ENCODE data around the gene ATPAF2.

The ATPAF2 gene

DNA sequence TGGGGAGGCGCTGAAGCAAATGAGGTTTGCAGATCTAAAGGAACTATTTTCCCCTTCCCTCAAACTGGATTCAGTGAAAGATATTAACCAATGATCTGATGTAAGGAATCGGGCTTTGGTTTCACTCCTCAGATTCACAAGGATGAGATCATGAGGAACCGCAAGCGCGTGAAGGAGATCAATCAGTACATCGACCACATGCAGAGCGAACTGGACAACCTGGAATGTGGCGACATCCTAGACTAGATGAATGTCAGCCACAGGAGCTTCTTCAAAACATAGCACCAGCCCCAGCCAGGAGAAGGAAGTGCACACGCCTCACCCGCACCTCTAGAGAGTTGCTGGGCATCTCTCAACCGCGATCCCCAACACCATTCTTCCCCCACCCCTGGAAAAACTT is 22.5 kb downstream of the ATPAF2 start:
- H3K9me3 ChIP-seq (ENCODE audit: control insufficient read depth in 5 of 5, low read length in 5 of 5) = no peaks in the 10 kb centered on the region
- peaks cover 0 to 27% (median 12%) of the 10 kb centered on the region in 5 donors for H3K4me1 ChIP-seq (ENCODE audit: control insufficient read depth in 5 of 5, insufficient read depth in 5 of 5, low read length in 5 of 5)
- no peak overlapping the region for H3K4me3 ChIP-seq (ENCODE audit: low read depth in 1 of 5, low read length in 5 of 5)
- H3K9ac ChIP-seq (ENCODE audit: low read length in 5 of 5) = no peak overlapping the region
- H3K27ac ChIP-seq (ENCODE audit: low read depth, low read length) = no peak overlapping the region
- peaks cover 3 to 34% (median 20%) of the 10 kb centered on the region in 5 donors for H3K36me3 ChIP-seq (ENCODE audit: control insufficient read depth in 5 of 5, insufficient read depth in 5 of 5, low read length in 5 of 5)
- no peaks in the 10 kb centered on the region for H3K27me3 ChIP-seq (ENCODE audit: control insufficient read depth in 5 of 5, insufficient read depth in 4 of 5, low read length in 5 of 5)

GRCh38 chr17:18015593-18015992 is 23.4 kb downstream of the ATPAF2 start:
- H3K27ac ChIP-seq (ENCODE audit: low read depth, low read length) = no peak overlapping the region
- H3K36me3 ChIP-seq (ENCODE audit: control insufficient read depth in 5 of 5, insufficient read depth in 5 of 5, low read length in 5 of 5) = peaks cover 3 to 31% (median 17%) of the 10 kb centered on the region in 5 donors
- H3K9me3 ChIP-seq (ENCODE audit: control insufficient read depth in 5 of 5, low read length in 5 of 5) = no peaks in the 10 kb centered on the region
- H3K27me3 ChIP-seq (ENCODE audit: control insufficient read depth in 5 of 5, insufficient read depth in 4 of 5, low read length in 5 of 5) = no peaks in the 10 kb centered on the region
- H3K4me3 ChIP-seq (ENCODE audit: low read depth in 1 of 5, low read length in 5 of 5) = no peak overlapping the region
- peaks cover 0 to 27% (median 12%) of the 10 kb centered on the region in 5 donors for H3K4me1 ChIP-seq (ENCODE audit: control insufficient read depth in 5 of 5, insufficient read depth in 5 of 5, low read length in 5 of 5)
- H3K9ac ChIP-seq (ENCODE audit: low read length in 5 of 5) = no peak overlapping the region

DNA sequence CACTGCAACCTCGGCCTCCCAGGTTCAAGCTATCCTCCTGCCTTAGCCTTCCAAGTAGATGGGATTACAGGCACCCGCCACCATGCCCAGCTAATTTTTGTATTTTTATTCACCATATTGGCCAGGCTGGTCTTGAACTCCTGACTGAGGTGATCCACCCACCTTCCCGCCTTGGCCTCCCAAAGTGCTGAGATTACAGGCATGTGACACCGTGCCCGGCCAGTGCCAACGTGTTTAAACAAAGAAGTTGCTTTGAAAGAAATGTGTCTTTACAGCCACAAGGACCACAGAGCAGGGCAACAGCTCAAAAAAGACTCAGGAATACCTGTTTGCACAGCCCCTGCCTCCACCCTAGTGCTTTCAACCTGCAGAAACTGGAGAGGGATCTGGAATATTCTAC is 25.0 kb downstream of the ATPAF2 start:
- H3K4me1 ChIP-seq (ENCODE audit: control insufficient read depth in 5 of 5, insufficient read depth in 5 of 5, low read length in 5 of 5) = peaks cover 0 to 24% (median 12%) of the 10 kb centered on the region in 5 donors
- H3K27me3 ChIP-seq (ENCODE audit: control insufficient read depth in 5 of 5, insufficient read depth in 4 of 5, low read length in 5 of 5) = no peaks in the 10 kb centered on the region
- peaks cover 3 to 39% (median 16%) of the 10 kb centered on the region in 5 donors for H3K36me3 ChIP-seq (ENCODE audit: control insufficient read depth in 5 of 5, insufficient read depth in 5 of 5, low read length in 5 of 5)
- no peaks in the 10 kb centered on the region for H3K9me3 ChIP-seq (ENCODE audit: control insufficient read depth in 5 of 5, low read length in 5 of 5)
- no peak overlapping the region for H3K27ac ChIP-seq (ENCODE audit: low read depth, low read length)
- H3K9ac ChIP-seq (ENCODE audit: low read length in 5 of 5) = no peak overlapping the region
- no peak overlapping the region for H3K4me3 ChIP-seq (ENCODE audit: low read depth in 1 of 5, low read length in 5 of 5)

- Histone ChIP-seq H3K4me1 (ENCODE audit: control insufficient read depth in 5 of 5, insufficient read depth in 5 of 5, low read length in 5 of 5) (peaks cover 0 to 7% (median 0%) of the 10 kb centered on the region in 5 donors), H3K36me3 (ENCODE audit: control insufficient read depth in 5 of 5, insufficient read depth in 5 of 5, low read length in 5 of 5) (peaks cover 3 to 51% (median 25%) of the 10 kb centered on the region in 5 donors), H3K27me3 (ENCODE audit: control insufficient read depth in 5 of 5, insufficient read depth in 4 of 5, low read length in 5 of 5) (no peaks in the 10 kb centered on the region), H3K4me3 (ENCODE audit: low read depth in 1 of 5, low read length in 5 of 5) (no peak overlapping the region), H3K9me3 (ENCODE audit: control insufficient read depth in 5 of 5, low read length in 5 of 5) (no peaks in the 10 kb centered on the region), H3K27ac (ENCODE audit: low read depth, low read length) (no peak overlapping the region), H3K9ac (ENCODE audit: low read length in 5 of 5) (no peak overlapping the region)
Observed at GRCh38 chr17:18011286-18011685, 27.7 kb downstream of the ATPAF2 start.

DNA sequence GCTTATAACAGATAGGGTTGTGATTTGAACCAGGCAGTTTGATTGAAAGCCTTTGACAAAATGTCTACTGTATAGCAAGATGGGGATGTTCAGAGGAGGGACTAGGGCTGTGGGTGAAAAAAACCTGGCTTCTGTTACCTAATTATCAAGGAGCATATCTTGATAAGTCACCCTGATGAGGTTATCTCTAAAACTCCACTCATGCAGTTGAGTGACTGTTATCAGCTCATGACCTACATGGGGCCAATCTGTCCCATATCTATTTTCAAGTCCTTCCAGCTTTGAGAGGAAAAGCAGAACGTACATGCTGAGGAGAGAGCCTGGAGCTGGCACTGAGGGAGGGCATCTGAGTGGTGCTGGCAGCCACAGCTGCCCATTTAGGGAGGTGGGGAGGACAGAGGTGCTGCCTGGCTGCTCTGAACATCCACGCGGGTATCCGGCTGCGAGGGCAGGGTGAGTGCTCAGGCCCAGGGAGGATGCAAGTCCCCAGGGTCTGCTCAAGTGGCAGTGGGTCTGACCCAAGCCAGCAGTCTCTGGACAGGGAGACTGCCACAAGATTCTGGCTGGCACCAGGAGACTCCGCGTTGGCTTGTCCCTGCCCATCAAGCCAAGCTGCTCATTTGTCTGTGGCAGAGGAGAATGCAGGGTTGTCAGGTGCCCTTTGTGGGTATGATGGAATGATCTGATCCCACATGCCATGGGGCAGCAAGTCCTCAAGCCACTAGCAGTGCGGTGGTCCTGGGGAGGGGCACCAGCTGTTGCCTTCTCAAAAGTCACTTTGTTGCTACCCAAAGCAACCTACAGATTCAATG is 29.2 kb downstream of the ATPAF2 start:
- Histone ChIP-seq H3K9me3 (ENCODE audit: control insufficient read depth in 5 of 5, low read length in 5 of 5) (no peaks in the 10 kb centered on the region), H3K9ac (ENCODE audit: low read length in 5 of 5) (no peak overlapping the region), H3K27me3 (ENCODE audit: control insufficient read depth in 5 of 5, insufficient read depth in 4 of 5, low read length in 5 of 5) (no peaks in the 10 kb centered on the region), H3K4me1 (ENCODE audit: control insufficient read depth in 5 of 5, insufficient read depth in 5 of 5, low read length in 5 of 5) (peaks cover 0 to 7% (median 0%) of the 10 kb centered on the region in 5 donors), H3K36me3 (ENCODE audit: control insufficient read depth in 5 of 5, insufficient read depth in 5 of 5, low read length in 5 of 5) (peaks cover 3 to 40% (median 18%) of the 10 kb centered on the region in 5 donors), H3K4me3 (ENCODE audit: low read depth in 1 of 5, low read length in 5 of 5) (no peak overlapping the region), H3K27ac (ENCODE audit: low read depth, low read length) (no peak overlapping the region)

DNA sequence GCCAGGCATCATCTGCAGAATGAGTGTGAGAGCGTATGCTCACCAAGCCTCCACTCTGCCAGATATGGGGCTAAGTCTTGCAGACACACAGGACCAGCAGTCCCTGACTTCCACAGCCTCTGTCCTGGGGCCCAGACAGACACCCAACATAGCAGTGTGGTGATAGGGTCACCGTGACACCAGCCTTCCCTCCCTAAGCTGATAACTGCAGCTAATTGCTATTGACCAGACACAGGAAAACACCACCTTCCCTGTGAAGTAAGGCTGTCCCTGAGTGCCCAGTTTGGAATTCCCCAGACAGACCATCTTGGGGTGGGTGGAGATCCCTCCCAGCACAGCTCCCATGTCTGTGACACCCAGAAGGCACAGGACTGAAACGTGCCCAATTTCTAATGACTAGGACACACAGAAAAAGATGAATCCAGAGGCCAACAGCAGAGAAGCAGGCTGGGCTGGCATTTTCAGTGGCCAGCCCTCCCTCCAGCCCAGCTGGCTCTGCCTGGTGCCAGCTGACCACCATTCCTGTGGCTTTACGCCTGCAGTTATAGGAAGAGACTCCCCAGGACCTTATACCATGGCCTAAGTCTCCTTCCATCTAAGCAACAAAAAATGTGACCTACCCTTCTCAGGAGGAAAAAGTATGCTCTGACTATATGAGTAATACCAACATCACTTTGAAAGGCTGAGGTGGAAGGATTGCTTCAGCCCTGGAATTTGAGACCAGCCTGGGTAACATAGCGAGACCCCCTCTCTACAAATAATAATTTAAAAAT is 30.3 kb downstream of the ATPAF2 start:
- no peak overlapping the region for H3K4me3 ChIP-seq (ENCODE audit: low read depth in 1 of 5, low read length in 5 of 5)
- H3K9ac ChIP-seq (ENCODE audit: low read length in 5 of 5) = no peak overlapping the region
- H3K27ac ChIP-seq (ENCODE audit: low read depth, low read length) = no peak overlapping the region
- no peaks in the 10 kb centered on the region for H3K4me1 ChIP-seq (ENCODE audit: control insufficient read depth in 5 of 5, insufficient read depth in 5 of 5, low read length in 5 of 5)
- H3K9me3 ChIP-seq (ENCODE audit: control insufficient read depth in 5 of 5, low read length in 5 of 5) = no peaks in the 10 kb centered on the region
- H3K36me3 ChIP-seq (ENCODE audit: control insufficient read depth in 5 of 5, insufficient read depth in 5 of 5, low read length in 5 of 5) = peaks cover 3 to 40% (median 18%) of the 10 kb centered on the region in 5 donors
- no peaks in the 10 kb centered on the region for H3K27me3 ChIP-seq (ENCODE audit: control insufficient read depth in 5 of 5, insufficient read depth in 4 of 5, low read length in 5 of 5)

DNA sequence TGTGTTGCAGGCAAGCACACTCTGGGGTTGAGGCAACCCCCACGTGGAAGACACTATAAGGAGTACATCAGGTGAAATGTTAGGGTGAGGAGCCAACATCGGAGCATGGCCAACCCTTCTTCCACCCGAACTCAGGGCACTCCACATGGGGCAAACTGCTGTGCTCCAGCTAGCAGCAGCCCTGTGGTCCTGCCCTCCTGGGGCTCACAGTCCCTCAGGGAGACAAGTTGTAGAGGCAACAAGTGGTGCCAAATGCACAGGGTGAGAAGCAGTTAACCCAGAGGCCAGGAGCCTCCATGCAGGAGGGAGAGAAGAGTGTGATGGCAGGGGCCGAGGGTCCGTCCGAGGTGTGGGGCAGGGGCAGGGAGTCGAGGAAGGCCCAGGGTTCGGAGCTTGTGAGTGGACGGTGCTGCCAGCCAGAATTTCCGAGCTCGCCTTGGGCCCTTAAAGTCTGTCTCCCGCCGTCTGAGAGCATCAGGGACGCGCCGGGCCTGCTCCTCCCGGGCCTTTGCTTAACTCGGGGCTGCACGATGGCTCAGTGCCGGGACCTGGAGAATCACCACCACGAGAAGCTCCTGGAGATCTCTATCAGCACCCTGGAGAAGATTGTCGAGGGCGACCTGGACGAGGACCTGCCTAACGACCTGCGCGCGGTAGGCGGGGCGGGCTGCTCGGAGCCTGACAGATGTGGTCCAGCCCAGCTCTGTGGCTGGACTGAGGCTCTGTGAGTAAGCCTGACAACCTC is 32.3 kb downstream of the ATPAF2 start:
- no peaks in the 10 kb centered on the region for H3K4me1 ChIP-seq (ENCODE audit: control insufficient read depth in 5 of 5, insufficient read depth in 5 of 5, low read length in 5 of 5)
- peaks cover 0 to 40% (median 18%) of the 10 kb centered on the region in 5 donors for H3K36me3 ChIP-seq (ENCODE audit: control insufficient read depth in 5 of 5, insufficient read depth in 5 of 5, low read length in 5 of 5)
- H3K27me3 ChIP-seq (ENCODE audit: control insufficient read depth in 5 of 5, insufficient read depth in 4 of 5, low read length in 5 of 5) = no peaks in the 10 kb centered on the region
- H3K9me3 ChIP-seq (ENCODE audit: control insufficient read depth in 5 of 5, low read length in 5 of 5) = no peaks in the 10 kb centered on the region
- no peak overlapping the region for H3K27ac ChIP-seq (ENCODE audit: low read depth, low read length)
- H3K9ac ChIP-seq (ENCODE audit: low read length in 5 of 5) = no peak overlapping the region
- H3K4me3 ChIP-seq (ENCODE audit: low read depth in 1 of 5, low read length in 5 of 5) = no peak overlapping the region

- H3K36me3 ChIP-seq (ENCODE audit: control insufficient read depth in 5 of 5, insufficient read depth in 5 of 5, low read length in 5 of 5) = peaks cover 0 to 37% (median 11%) of the 10 kb centered on the region in 5 donors
- H3K9ac ChIP-seq (ENCODE audit: low read length in 5 of 5) = no peak overlapping the region
- H3K27me3 ChIP-seq (ENCODE audit: control insufficient read depth in 5 of 5, insufficient read depth in 4 of 5, low read length in 5 of 5) = no peaks in the 10 kb centered on the region
- H3K4me3 ChIP-seq (ENCODE audit: low read depth in 1 of 5, low read length in 5 of 5) = no peak overlapping the region
- H3K4me1 ChIP-seq (ENCODE audit: control insufficient read depth in 5 of 5, insufficient read depth in 5 of 5, low read length in 5 of 5) = no peaks in the 10 kb centered on the region
- no peaks in the 10 kb centered on the region for H3K9me3 ChIP-seq (ENCODE audit: control insufficient read depth in 5 of 5, low read length in 5 of 5)
- H3K27ac ChIP-seq (ENCODE audit: low read depth, low read length) = no peak overlapping the region
Observed at GRCh38 chr17:18005496-18005895, 33.5 kb downstream of the ATPAF2 start.

GRCh38 chr17:18004884-18005305 is 34.1 kb downstream of the ATPAF2 start:
- Histone ChIP-seq H3K9ac (ENCODE audit: low read length in 5 of 5) (no peak overlapping the region), H3K4me3 (ENCODE audit: low read depth in 1 of 5, low read length in 5 of 5) (no peak overlapping the region), H3K9me3 (ENCODE audit: control insufficient read depth in 5 of 5, low read length in 5 of 5) (no peaks in the 10 kb centered on the region), H3K36me3 (ENCODE audit: control insufficient read depth in 5 of 5, insufficient read depth in 5 of 5, low read length in 5 of 5) (peaks cover 0 to 33% (median 11%) of the 10 kb centered on the region in 5 donors), H3K4me1 (ENCODE audit: control insufficient read depth in 5 of 5, insufficient read depth in 5 of 5, low read length in 5 of 5) (no peaks in the 10 kb centered on the region), H3K27me3 (ENCODE audit: control insufficient read depth in 5 of 5, insufficient read depth in 4 of 5, low read length in 5 of 5) (no peaks in the 10 kb centered on the region), H3K27ac (ENCODE audit: low read depth, low read length) (no peak overlapping the region)

All from subcutaneous abdominal adipose tissue (tissue), 5 donors.